BJ (cell line): ENCODE data around the gene ZNF423. TPM values are rescaled to one million over a fixed set of nuclear protein-coding genes. Genes with fewer than 3 reads are reported as not detected.

Experiments
- CTCF ChIA-PET: fragments of 350-600 bp; formaldehyde crosslinking; extraction: SDS; loops from one replicate; lab custom pipeline; 2021; ENCODE audit warnings: antibody characterized with exemption, inconsistent platforms; lab: Yijun Ruan, JAX
- POLR2A ChIA-PET: fragments of 300-600 bp; sonication (Branson Sonifier 250); formaldehyde crosslinking; extraction: SDS; loops from one replicate; lab custom pipeline; 2021; ENCODE audit warnings: antibody characterized with exemption; lab: Charles Lee
- DNase-seq: peaks from one replicate; pipeline ENCODE4 v3.0.0-alpha.2; 2011; ENCODE audit warnings: low read depth
- H3K27me3 ChIP-seq: 2 replicates; pipeline ENCODE4 v1.6.0; 2011; ENCODE audit warnings: low read length; ENCODE audit not compliant: control insufficient read depth, insufficient read depth
- H3K36me3 ChIP-seq: 2 replicates; pipeline ENCODE4 v1.5.1; 2011; ENCODE audit warnings: low read length; ENCODE audit not compliant: control insufficient read depth, insufficient read depth
- H3K4me3 ChIP-seq: 2 replicates; pipeline ENCODE4 v1.5.1; 2011; ENCODE audit warnings: low read depth, mild to moderate bottlenecking, control low read depth, low read length
- polyA plus RNA-seq: library from polyadenylated mRNA; depleted of rRNA; stranded (reverse); fragments of >200 nt; gene quantifications from 2 replicates; pipeline ENCODE4 v1.2.3, GENCODE V29; 2011
- TF ChIP-seq, protein P1 (sequence below): IDR thresholded peaks from 2 replicates; pipeline ENCODE4 v1.5.1; 2011; ENCODE audit warnings: low read depth, mild to moderate bottlenecking, control low read depth, inconsistent platforms, low read length, moderate library complexity; ENCODE audit not compliant: insufficient read depth

The ZNF423 gene
- polyA plus RNA-seq, 1 experiment = 0.22 TPM

DNA sequence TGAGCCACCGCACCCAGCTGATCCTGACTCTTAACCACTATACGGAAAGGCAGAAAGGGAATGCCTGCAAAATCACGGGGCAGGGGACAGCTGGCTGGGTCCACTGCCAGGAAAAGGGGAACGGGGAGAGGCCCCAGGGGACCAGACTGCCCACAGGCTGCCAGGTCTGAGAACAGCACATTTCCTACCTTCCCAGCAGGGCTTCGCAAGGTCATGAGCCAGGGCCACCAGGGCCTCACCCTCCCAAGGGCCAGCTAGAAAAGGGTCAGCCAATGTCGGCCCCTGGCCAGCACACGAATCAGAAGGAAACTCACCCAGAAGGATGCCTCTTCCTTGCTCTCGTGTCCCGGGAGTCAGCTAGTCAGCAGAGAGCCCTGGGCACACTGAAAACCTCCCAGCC is 118.4 kb downstream of the ZNF423 start:
- TF ChIP-seq, protein P1, sequence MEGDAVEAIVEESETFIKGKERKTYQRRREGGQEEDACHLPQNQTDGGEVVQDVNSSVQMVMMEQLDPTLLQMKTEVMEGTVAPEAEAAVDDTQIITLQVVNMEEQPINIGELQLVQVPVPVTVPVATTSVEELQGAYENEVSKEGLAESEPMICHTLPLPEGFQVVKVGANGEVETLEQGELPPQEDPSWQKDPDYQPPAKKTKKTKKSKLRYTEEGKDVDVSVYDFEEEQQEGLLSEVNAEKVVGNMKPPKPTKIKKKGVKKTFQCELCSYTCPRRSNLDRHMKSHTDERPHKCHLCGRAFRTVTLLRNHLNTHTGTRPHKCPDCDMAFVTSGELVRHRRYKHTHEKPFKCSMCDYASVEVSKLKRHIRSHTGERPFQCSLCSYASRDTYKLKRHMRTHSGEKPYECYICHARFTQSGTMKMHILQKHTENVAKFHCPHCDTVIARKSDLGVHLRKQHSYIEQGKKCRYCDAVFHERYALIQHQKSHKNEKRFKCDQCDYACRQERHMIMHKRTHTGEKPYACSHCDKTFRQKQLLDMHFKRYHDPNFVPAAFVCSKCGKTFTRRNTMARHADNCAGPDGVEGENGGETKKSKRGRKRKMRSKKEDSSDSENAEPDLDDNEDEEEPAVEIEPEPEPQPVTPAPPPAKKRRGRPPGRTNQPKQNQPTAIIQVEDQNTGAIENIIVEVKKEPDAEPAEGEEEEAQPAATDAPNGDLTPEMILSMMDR = no peak
- Histone ChIP-seq H3K36me3 (no peaks in the 10 kb centered on the region), H3K27me3 (no peaks in the 10 kb centered on the region), H3K4me3 (no peak overlapping the region)
- CTCF ChIA-PET = no interaction called here
- no peak for DNase-seq
- POLR2A ChIA-PET = no interaction called here

DNA sequence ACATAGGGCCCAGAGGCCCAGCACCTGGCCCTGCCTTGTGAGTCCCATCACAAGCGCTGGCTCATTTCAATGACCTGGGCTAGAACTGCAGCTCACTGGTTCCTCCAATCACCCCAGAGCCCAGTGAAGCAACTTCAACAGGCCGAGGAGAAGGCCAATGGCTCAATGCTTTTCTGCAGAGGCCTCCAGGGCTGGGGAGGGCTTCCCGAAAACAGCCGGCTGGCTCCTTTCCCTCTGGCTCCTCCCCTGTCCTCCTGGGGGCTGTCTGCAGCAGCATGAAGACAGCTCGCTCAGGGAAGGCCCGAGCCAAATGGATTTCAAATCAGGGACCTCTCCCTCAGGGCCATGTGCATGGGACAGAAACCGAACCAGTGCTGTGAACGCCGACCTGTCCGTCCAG is 121.6 kb downstream of the ZNF423 start:
- no peaks in the 10 kb centered on the region for H3K36me3 ChIP-seq
- TF ChIP-seq, protein P1 = no peak
- ChIA-PET POLR2A (no interaction called here), CTCF (no interaction called here)
- no peak overlapping the region for H3K4me3 ChIP-seq
- no peak for DNase-seq
- H3K27me3 ChIP-seq = no peaks in the 10 kb centered on the region

DNA sequence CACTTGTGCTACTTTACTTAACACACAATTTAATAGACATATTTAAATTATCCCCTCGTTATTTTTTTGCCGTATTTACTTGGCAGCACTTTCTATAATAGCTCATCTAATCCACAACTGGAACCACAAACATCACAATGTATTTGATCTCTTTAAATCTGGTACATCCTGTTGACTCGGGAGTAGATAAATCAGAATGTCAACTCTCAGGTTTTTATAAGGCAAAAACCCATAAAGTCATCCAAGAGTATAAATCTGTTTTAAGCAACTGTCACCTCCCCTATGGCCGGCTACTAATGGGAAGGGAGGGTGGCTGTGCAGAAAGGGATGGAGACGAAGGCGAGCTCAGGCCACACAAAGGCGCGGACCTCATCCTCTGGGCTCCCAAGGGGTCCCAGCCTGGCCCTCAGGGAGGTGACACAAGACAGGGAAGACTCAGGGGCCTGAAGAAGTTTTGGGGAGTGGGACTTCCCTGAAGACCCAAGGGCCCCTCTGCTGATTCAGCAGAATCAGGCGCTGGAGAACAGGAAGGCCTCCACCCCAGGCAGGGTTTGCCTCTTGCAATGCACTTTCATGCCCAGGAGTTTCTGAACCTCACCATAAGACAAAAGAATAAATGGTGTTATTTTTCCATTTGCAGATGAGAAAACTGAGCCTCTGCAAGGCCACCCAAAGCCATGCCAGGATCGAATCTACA is 122.5 kb downstream of the ZNF423 start:
- CTCF ChIA-PET = no interaction called here
- DNase-seq = no peak
- POLR2A ChIA-PET = no interaction called here

DNA sequence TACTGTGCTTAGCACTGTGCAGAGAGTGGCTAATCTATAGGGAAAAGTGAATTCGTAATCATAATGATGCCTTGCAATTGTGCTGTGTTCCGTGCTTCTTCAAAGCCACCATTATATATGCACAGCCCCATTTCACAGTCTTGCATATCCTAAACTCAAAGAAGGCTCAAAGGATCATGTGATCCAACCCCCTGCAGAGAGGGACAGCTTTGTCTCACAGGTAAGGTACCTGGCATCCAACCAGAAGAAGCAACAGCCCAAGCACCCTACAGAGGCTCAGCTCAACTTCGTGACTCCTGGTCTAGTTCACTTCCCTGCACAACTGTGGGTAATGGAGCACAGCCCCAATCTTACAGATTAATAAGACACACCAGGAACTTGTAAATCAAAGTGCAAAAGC is 124.0 kb downstream of the ZNF423 start:
- H3K27me3 ChIP-seq = no peaks in the 10 kb centered on the region
- DNase-seq = no peak
- TF ChIP-seq, protein P1 = no peak
- ChIA-PET POLR2A (no interaction called here), CTCF (no interaction called here)
- no peak overlapping the region for H3K4me3 ChIP-seq
- H3K36me3 ChIP-seq = no peaks in the 10 kb centered on the region

More for the DNA sequence above, 122.5 kb downstream of the ZNF423 start:
- Histone ChIP-seq H3K36me3 (no peaks in the 10 kb centered on the region), H3K27me3 (no peaks in the 10 kb centered on the region), H3K4me3 (no peak overlapping the region)
- TF ChIP-seq, protein P1 = no peak

DNA sequence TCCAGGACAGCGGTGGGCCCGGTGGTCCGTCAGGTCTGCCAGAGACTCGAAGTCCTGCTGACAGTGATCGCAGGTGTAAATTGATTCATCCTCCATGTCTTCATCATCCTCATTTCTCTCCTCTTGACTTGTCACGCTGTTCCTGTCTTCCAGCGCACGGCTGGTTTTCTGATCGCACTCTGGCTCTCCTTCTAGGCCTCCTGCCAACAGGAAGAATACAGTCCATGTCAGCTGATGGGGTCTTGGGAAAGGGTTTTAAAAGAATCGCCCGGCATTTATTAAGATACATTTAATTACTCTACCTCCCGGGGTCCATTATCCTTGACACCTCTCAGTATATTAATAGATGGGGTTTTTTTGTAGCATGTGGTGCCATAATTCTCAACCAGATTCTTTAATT is 125.1 kb downstream of the ZNF423 start:
- Histone ChIP-seq H3K36me3 (no peaks in the 10 kb centered on the region), H3K4me3 (no peak overlapping the region), H3K27me3 (no peaks in the 10 kb centered on the region)
- TF ChIP-seq, protein P1 = no peak
- CTCF ChIA-PET = interaction anchor here (1.1 kb wide), 1 partner anchor 15 kb away, joined by 3 read pairs; no protein-coding TSS in a partner anchor
- DNase-seq = no peak
- POLR2A ChIA-PET = no interaction called here
